Naive B cell (primary cell): ENCODE results near the gene GART. TPM values are rescaled to one million over a fixed set of nuclear protein-coding genes. Genes with fewer than 3 reads are reported as not detected.

Experiments
- ATAC-seq, 2 donors: fragments of 150-1000 bp; cut with Tn5 transposase; 2 replicates each; pipeline ENCODE4 v1.10.0; 2021; ENCODE audit warnings: low read depth in 2 of 2, mild to moderate bottlenecking in 2 of 2, moderate library complexity in 2 of 2
- DNase-seq: peaks from one replicate; pipeline ENCODE4 v3.0.0; 2022
- H3K27ac Mint-ChIP-seq, 6 donors: one replicate each; pipeline ENCODE4 v1.8.0; 2020 to 2022; ENCODE audit warnings: mild to moderate bottlenecking in 6 of 6, mixed read lengths in 6 of 6, moderate library complexity in 5 of 6, inconsistent platforms in 2 of 6
- H3K27me3 Mint-ChIP-seq, 3 donors: one replicate each; pipeline ENCODE4 v1.8.0; 2021 to 2022; ENCODE audit warnings: mixed read lengths in 3 of 3, mild to moderate bottlenecking in 1 of 3
- H3K36me3 Mint-ChIP-seq, 2 donors: one replicate each; pipeline ENCODE4 v1.8.0; 2020 to 2022; ENCODE audit warnings: mixed read lengths in 2 of 2, inconsistent platforms in 1 of 2, mild to moderate bottlenecking in 1 of 2
- H3K4me1 Mint-ChIP-seq, 3 donors: one replicate each; pipeline ENCODE4 v1.8.0; 2020 to 2022; ENCODE audit warnings: mixed read lengths in 3 of 3, inconsistent platforms in 1 of 3, mild to moderate bottlenecking in 1 of 3, moderate library complexity in 1 of 3
- H3K4me3 Mint-ChIP-seq, 8 donors: one replicate each; pipeline ENCODE4 v1.8.0; 2020 to 2022; ENCODE audit warnings: mild to moderate bottlenecking in 8 of 8, mixed read lengths in 8 of 8, moderate library complexity in 8 of 8, inconsistent platforms in 2 of 8
- H3K9me3 Mint-ChIP-seq, 7 donors: one replicate each; pipeline ENCODE4 v1.8.0; 2020 to 2022; ENCODE audit warnings: mixed read lengths in 7 of 7, mild to moderate bottlenecking in 5 of 7, inconsistent platforms in 2 of 7, moderate library complexity in 1 of 7
- polyA plus RNA-seq, 6 donors: library from polyadenylated mRNA; unstranded; fragments of 300-500 nt; fragmentation: Illumina TruSeq; gene quantifications; one replicate each; pipeline ENCODE4 v1.2.3, GENCODE V29; 2021; ENCODE audit warnings: low read depth in 6 of 6

The GART gene
- polyA plus RNA-seq, 6 donors from 2014 or later = 24.8 to 38.4 (median 32.2) TPM

DNA sequence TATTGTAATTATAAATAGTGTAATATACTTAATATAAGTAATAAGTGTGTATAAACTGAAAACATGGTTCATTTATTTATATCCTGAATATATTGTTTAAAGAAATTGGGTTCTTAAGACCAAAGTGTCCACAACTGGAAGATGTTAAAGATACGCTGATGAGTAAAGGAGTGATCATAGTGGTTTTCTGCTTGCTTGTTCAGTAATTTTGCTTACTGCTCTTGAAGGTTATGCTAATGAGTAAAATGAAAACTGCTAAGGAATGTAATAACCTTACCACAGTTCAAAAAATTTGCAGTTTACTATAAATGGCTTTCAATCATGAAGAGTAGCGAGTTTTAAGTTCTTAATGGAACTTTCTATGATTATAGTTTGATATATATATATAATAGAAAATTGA lies 24.6 kb upstream of the GART start:
- no peak overlapping the region for H3K27ac Mint-ChIP-seq
- no peak overlapping the region for H3K4me3 Mint-ChIP-seq
- peaks cover 8% of the 10 kb centered on the region in 2 donors for H3K36me3 Mint-ChIP-seq
- no peaks in the 10 kb centered on the region for H3K27me3 Mint-ChIP-seq
- ATAC-seq (no peak), DNase-seq (no peak)
- H3K9me3 Mint-ChIP-seq = no peaks in the 10 kb centered on the region
- H3K4me1 Mint-ChIP-seq = peaks cover 0 to 13% (median 7%) of the 10 kb centered on the region in 3 donors

DNA sequence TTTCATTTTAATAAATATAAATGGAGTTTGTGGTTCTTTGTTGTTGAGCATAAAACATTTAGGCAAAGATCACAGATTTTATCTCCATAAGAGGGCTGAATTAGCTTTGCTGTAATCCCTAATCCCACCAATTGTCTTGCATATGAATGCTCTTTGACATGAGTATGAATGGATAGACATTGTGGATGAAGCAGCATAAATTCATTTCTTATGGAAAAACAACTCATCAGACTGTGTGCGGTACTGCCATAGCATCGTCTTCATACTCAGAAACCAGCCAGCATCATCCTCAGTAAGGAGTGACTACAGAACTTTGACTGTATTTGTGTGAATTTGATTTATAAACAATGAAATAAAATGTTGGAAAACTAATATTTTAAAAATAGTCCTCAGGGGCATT lies 20.5 kb upstream of the GART start:
- H3K36me3 Mint-ChIP-seq = peaks cover 21 to 36% of the 10 kb centered on the region in 2 donors
- no peak overlapping the region for H3K4me3 Mint-ChIP-seq
- peaks cover 10 to 24% (median 12%) of the 10 kb centered on the region in 3 donors for H3K4me1 Mint-ChIP-seq
- DNase-seq (no peak), ATAC-seq (no peak)
- no peak overlapping the region for H3K27ac Mint-ChIP-seq
- no peaks in the 10 kb centered on the region for H3K9me3 Mint-ChIP-seq
- no peaks in the 10 kb centered on the region for H3K27me3 Mint-ChIP-seq

DNA sequence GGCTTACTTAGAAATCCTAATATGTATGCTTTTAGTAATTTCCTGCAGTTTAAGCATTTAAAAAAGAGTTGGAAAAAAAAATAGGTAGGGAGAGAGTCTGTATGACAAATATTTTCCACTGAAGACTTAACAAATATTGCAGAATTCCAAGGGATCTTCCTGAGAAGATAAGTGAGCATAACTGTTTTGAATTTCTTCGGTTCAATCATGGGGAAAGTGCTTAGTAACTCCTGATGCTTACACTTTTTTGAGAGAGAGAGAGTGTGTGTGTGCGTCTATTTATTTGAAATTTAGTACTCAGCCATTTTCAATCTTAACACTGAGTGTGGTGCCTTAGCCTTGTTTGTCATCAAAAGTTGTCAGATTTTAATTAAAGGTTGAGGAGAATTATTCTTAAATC lies 19.5 kb upstream of the GART start:
- H3K4me3 Mint-ChIP-seq = no peak overlapping the region
- H3K9me3 Mint-ChIP-seq = no peaks in the 10 kb centered on the region
- H3K27me3 Mint-ChIP-seq = no peaks in the 10 kb centered on the region
- no peak for DNase-seq
- H3K4me1 Mint-ChIP-seq = peaks cover 12 to 31% (median 15%) of the 10 kb centered on the region in 3 donors
- H3K27ac Mint-ChIP-seq = peak overlapping the region in 3 of 6 donors; percentile 27 to 78 (median 51)
- peaks cover 30 to 44% of the 10 kb centered on the region in 2 donors for H3K36me3 Mint-ChIP-seq
- ATAC-seq = no peak

DNA sequence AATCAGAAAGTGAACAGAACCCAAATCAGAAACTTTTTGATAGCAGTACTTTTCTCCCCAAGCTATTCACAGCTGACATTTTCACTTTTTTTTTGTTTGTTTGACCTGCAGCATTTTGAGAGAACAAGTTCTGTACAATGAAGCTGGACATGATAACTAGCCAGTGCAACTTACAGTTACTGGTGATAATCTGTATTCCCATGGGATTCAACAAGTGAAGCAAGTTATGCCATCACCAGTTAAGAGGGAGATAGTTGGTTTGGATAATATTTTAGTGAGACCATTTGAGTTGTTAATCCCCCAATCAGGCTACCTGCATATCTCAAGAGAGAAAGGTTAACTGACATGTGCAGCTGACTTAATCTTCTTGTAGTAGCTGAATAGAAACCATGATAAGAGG lies 19.0 kb upstream of the GART start:
- Mint-ChIP-seq H3K9me3 (no peaks in the 10 kb centered on the region), H3K36me3 (peaks cover 34 to 46% of the 10 kb centered on the region in 2 donors), H3K4me1 (peaks cover 16 to 35% (median 19%) of the 10 kb centered on the region in 3 donors), H3K27ac (peak overlapping the region in 2 of 6 donors; percentile 52 to 78), H3K4me3 (no peak overlapping the region), H3K27me3 (no peaks in the 10 kb centered on the region)
- DNase-seq (no peak), ATAC-seq (no peak)

DNA sequence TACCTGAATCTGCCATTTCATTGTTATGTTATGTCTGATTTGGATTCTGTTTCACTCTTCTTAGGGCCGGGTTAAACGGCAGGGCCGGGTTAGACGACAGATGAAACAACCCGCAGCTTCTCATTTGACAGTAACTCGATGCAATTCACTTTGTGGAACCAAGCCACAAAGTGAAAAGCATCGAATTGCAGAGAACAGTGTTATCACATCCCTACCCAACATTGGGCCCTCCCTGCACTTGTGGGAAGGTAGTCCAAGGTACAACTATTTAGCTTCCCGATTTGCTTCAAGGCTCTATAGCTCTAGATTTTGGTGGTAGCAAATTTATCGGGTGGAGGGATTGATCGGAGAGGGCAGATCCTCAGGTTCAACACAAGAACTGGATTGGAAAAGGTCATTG lies 17.9 kb upstream of the GART start:
- DNase-seq = no peak
- no peak for ATAC-seq
- H3K36me3 Mint-ChIP-seq = peaks cover 42 to 51% of the 10 kb centered on the region in 2 donors
- no peaks in the 10 kb centered on the region for H3K27me3 Mint-ChIP-seq
- no peaks in the 10 kb centered on the region for H3K9me3 Mint-ChIP-seq
- peak overlapping the region in 1 of 6 donors; percentile 27 for H3K27ac Mint-ChIP-seq
- peaks cover 22 to 41% (median 24%) of the 10 kb centered on the region in 3 donors for H3K4me1 Mint-ChIP-seq
- H3K4me3 Mint-ChIP-seq = no peak overlapping the region

GRCh38 chr21:33558777-33559421 lies 17.0 kb upstream of the GART start:
- H3K4me1 Mint-ChIP-seq = peaks cover 24 to 48% (median 27%) of the 10 kb centered on the region in 3 donors
- peaks cover 49 to 58% of the 10 kb centered on the region in 2 donors for H3K36me3 Mint-ChIP-seq

GRCh38 chr21:33557447-33557846 lies 15.5 kb upstream of the GART start:
- no peak for ATAC-seq
- Mint-ChIP-seq H3K36me3 (peaks cover 54 to 56% of the 10 kb centered on the region in 2 donors), H3K4me1 (peaks cover 27 to 51% (median 29%) of the 10 kb centered on the region in 3 donors), H3K4me3 (peak overlapping the region in 1 of 8 donors; percentile 42), H3K27me3 (no peaks in the 10 kb centered on the region), H3K27ac (no peak overlapping the region), H3K9me3 (no peaks in the 10 kb centered on the region)
- no peak for DNase-seq

More at GRCh38 chr21:33558777-33559421, 17.0 kb upstream of the GART start:
- no peaks in the 10 kb centered on the region for H3K27me3 Mint-ChIP-seq
- H3K4me3 Mint-ChIP-seq = no peak overlapping the region
- ATAC-seq (no peak), DNase-seq (no peak)
- H3K27ac Mint-ChIP-seq = peak overlapping the region in 1 of 6 donors; percentile 49
- no peaks in the 10 kb centered on the region for H3K9me3 Mint-ChIP-seq

DNA sequence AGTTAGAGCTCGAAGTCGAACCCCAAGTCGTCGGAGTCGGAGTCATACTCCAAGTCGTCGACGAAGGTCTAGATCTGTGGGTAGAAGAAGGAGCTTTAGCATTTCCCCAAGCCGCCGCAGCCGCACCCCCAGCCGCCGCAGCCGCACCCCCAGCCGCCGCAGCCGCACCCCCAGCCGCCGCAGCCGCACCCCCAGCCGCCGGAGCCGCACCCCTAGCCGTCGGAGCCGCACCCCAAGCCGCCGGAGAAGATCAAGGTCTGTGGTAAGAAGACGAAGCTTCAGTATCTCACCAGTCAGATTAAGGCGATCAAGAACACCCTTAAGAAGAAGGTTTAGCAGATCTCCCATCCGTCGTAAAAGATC lies 13.0 kb upstream of the GART start:
- H3K27ac Mint-ChIP-seq = peak overlapping the region in 1 of 6 donors; percentile 69
- no peaks in the 10 kb centered on the region for H3K9me3 Mint-ChIP-seq
- H3K4me3 Mint-ChIP-seq = no peak overlapping the region
- H3K27me3 Mint-ChIP-seq = no peaks in the 10 kb centered on the region
- peaks cover 47 to 48% of the 10 kb centered on the region in 2 donors for H3K36me3 Mint-ChIP-seq
- DNase-seq = no peak
- ATAC-seq = no peak
- peaks cover 21 to 42% (median 33%) of the 10 kb centered on the region in 3 donors for H3K4me1 Mint-ChIP-seq

- Mint-ChIP-seq H3K27ac (peak overlapping the region in 3 of 6 donors; percentile 55 to 80 (median 69)), H3K9me3 (no peaks in the 10 kb centered on the region), H3K4me3 (peak overlapping the region in 2 of 8 donors; percentile 16 to 37), H3K4me1 (peaks cover 26 to 47% (median 38%) of the 10 kb centered on the region in 3 donors), H3K36me3 (peaks cover 52 to 53% of the 10 kb centered on the region in 2 donors), H3K27me3 (no peaks in the 10 kb centered on the region)
- ATAC-seq (no peak), DNase-seq (no peak)
These were observed 12.5 kb upstream of the GART start for GRCh38 chr21:33554236-33554981.

DNA sequence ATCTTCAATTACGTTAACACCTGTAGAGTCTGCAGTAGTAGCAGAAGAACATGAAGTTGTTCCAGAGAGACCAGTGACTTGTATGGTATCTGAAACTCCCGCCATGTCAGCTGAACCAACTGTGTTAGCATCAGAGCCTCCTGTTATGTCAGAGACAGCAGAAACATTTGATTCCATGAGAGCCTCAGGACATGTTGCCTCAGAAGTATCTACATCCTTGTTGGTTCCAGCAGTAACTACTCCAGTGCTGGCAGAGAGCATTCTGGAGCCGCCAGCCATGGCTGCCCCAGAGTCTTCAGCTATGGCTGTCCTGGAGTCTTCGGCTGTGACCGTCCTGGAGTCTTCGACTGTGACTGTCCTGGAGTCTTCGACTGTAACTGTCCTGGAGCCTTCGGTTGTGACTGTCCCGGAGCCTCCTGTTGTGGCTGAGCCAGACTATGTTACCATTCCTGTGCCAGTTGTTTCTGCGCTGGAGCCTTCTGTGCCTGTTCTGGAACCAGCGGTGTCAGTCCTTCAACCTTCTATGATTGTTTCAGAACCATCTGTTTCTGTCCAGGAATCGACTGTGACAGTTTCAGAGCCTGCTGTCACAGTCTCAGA lies 11.2 kb upstream of the GART start:
- H3K27ac Mint-ChIP-seq = peak overlapping the region in 1 of 6 donors; percentile 62
- H3K36me3 Mint-ChIP-seq = peaks cover 46 to 49% of the 10 kb centered on the region in 2 donors
- ATAC-seq = peak in 1 of 2 donors; percentile 12
- DNase-seq = no peak
- H3K27me3 Mint-ChIP-seq = no peaks in the 10 kb centered on the region
- peaks cover 24 to 45% (median 38%) of the 10 kb centered on the region in 3 donors for H3K4me1 Mint-ChIP-seq
- no peaks in the 10 kb centered on the region for H3K9me3 Mint-ChIP-seq
- H3K4me3 Mint-ChIP-seq = no peak overlapping the region

GRCh38 chr21:33552093-33552998 lies 10.4 kb upstream of the GART start:
- H3K27ac Mint-ChIP-seq = peak overlapping the region in 3 of 6 donors; percentile 39 to 62 (median 41)
- H3K36me3 Mint-ChIP-seq = peaks cover 39 to 49% of the 10 kb centered on the region in 2 donors
- H3K4me1 Mint-ChIP-seq = peaks cover 24 to 45% (median 37%) of the 10 kb centered on the region in 3 donors
- DNase-seq = no peak
- ATAC-seq = peak; percentile 6 to 13
- H3K9me3 Mint-ChIP-seq = no peaks in the 10 kb centered on the region
- no peaks in the 10 kb centered on the region for H3K27me3 Mint-ChIP-seq
- H3K4me3 Mint-ChIP-seq = peak overlapping the region in 1 of 8 donors; percentile 19

DNA sequence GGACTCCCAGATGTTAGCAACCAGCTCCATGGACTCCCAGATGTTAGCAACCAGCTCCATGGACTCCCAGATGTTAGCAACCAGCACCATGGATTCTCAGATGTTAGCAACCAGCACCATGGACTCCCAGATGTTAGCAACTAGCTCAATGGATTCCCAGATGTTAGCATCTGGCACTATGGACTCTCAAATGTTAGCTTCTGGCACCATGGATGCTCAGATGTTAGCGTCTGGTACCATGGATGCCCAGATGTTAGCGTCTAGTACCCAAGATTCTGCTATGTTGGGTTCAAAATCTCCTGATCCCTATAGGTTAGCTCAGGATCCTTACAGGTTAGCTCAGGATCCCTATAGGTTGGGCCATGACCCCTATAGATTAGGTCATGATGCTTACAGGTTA lies 9.7 kb upstream of the GART start:
- ATAC-seq = no peak
- H3K4me1 Mint-ChIP-seq = peaks cover 24 to 40% (median 36%) of the 10 kb centered on the region in 3 donors

More for the DNA sequence above, 9.7 kb upstream of the GART start:
- no peak overlapping the region for H3K4me3 Mint-ChIP-seq
- peaks cover 33 to 43% of the 10 kb centered on the region in 2 donors for H3K36me3 Mint-ChIP-seq
- no peak for DNase-seq
- no peaks in the 10 kb centered on the region for H3K27me3 Mint-ChIP-seq
- no peaks in the 10 kb centered on the region for H3K9me3 Mint-ChIP-seq
- H3K27ac Mint-ChIP-seq = peak overlapping the region in 1 of 6 donors; percentile 62
